SK-N-SH (cell line): ENCODE data around the gene AGMAT. TPM values are rescaled to one million over a fixed set of nuclear protein-coding genes. Genes with fewer than 3 reads are reported as not detected.

Experiments
- CTCF ChIA-PET: fragments of 300-600, 350-600 bp; formaldehyde crosslinking; extraction: SDS; loops from one replicate; lab custom pipeline; 2021; lab: Yijun Ruan, JAX
- POLR2A ChIA-PET: fragments of 350-600 bp; sonication (Branson Sonifier 250); formaldehyde crosslinking; extraction: SDS; loops from one replicate; lab custom pipeline; 2020; ENCODE audit warnings: antibody characterized with exemption, inconsistent platforms; lab: Yijun Ruan, JAX
- DNase-seq: peaks from one replicate; pipeline ENCODE4 v3.0.0; 2012
- H2AFZ ChIP-seq: fragments of 200-600 bp; sonication (generic); 2 replicates; pipeline ENCODE4 v1.8.1; 2016; ENCODE audit warnings: antibody characterized with exemption, mild to moderate bottlenecking, low read depth
- H3F3A ChIP-seq: fragments of 200-600 bp; sonication (generic); replicated peaks from 2 replicates; pipeline ENCODE3; 2016; ENCODE audit warnings: antibody characterized with exemption, mild to moderate bottlenecking; ENCODE audit not compliant: insufficient read depth
- H3K27ac ChIP-seq, 2 experiments: fragments of 200-500 bp in 1 of 2; fragments of 200-600 bp in 1 of 2; sonication (Bioruptor generic) in 1 of 2; sonication (generic), shearing (Covaris generic) in 1 of 2; 2 replicates each; pipeline versions ENCODE4 v1.5.1 to v1.6.1; 2014 to 2016; ENCODE audit warnings: low read depth in 2 of 2, inconsistent platforms in 1 of 2, low read length in 1 of 2, mild to moderate bottlenecking in 1 of 2, mixed read lengths in 1 of 2
- H3K27me3 ChIP-seq: fragments of 200-600 bp; sonication (generic), shearing (Covaris generic); 2 replicates; pipeline ENCODE4 v1.6.1; 2016; ENCODE audit warnings: mixed run types; ENCODE audit not compliant: insufficient read depth
- H3K36me3 ChIP-seq, 2 experiments: fragments of 200-500 bp in 1 of 2; fragments of 200-600 bp in 1 of 2; sonication (Bioruptor generic) in 1 of 2; sonication (generic) in 1 of 2; replicated peaks in 1 of 2; 2 replicates each; pipeline versions ENCODE3 to v1.5.1; 2014 to 2016; ENCODE audit warnings: low read length in 1 of 2, mild to moderate bottlenecking in 1 of 2; ENCODE audit not compliant: insufficient read depth in 2 of 2, control insufficient read depth in 1 of 2
- H3K4me1 ChIP-seq, 2 experiments: fragments of 200-500 bp in 1 of 2; fragments of 200-600 bp in 1 of 2; sonication (Bioruptor generic) in 1 of 2; sonication (generic), shearing (Covaris generic) in 1 of 2; 2 replicates each; pipeline versions ENCODE4 v1.5.1 to v1.6.1; 2014 to 2016; ENCODE audit warnings: low read depth in 1 of 2, low read length in 1 of 2, mixed run types in 1 of 2; ENCODE audit not compliant: insufficient read depth in 2 of 2, control insufficient read depth in 1 of 2
- H3K4me2 ChIP-seq: fragments of 200-600 bp; sonication (generic), shearing (Covaris generic); 2 replicates; pipeline ENCODE4 v1.6.1; 2017; ENCODE audit warnings: mixed run types
- H3K4me3 ChIP-seq, 2 experiments: fragments of 200-500 bp in 1 of 2; fragments of 200-600 bp in 1 of 2; sonication (Bioruptor generic) in 1 of 2; sonication (generic), shearing (Covaris generic) in 1 of 2; 2 replicates each; pipeline versions ENCODE4 v1.5.1 to v1.8.1; 2014 to 2016; ENCODE audit warnings: low read depth in 2 of 2, inconsistent platforms in 1 of 2, low read length in 1 of 2, mild to moderate bottlenecking in 1 of 2, mixed read lengths in 1 of 2, moderate library complexity in 1 of 2
- H3K79me2 ChIP-seq: fragments of 200-600 bp; sonication (generic); 2 replicates; pipeline ENCODE4 v1.8.1; 2017; ENCODE audit warnings: mild to moderate bottlenecking; ENCODE audit not compliant: insufficient read depth
- H3K9ac ChIP-seq: fragments of 200-600 bp; sonication (generic); 2 replicates; pipeline ENCODE4 v1.6.1; 2017; ENCODE audit warnings: mixed run types
- H3K9me2 ChIP-seq: fragments of 200-600 bp; sonication (generic); 2 replicates; pipeline ENCODE4 v1.6.1; 2017; ENCODE audit warnings: mixed run types
- H3K9me3 ChIP-seq: fragments of 200-600 bp; sonication (generic); 2 replicates; pipeline ENCODE4 v1.6.1; 2017; ENCODE audit warnings: mixed run types, mild to moderate bottlenecking, moderate library complexity
- H4K20me1 ChIP-seq: fragments of 200-600 bp; sonication (generic); 2 replicates; pipeline ENCODE4 v1.6.1; 2017; ENCODE audit warnings: mild to moderate bottlenecking, mixed run types; ENCODE audit not compliant: insufficient read depth
- CHD2 ChIP-seq: fragments of 150-350 bp; IDR thresholded peaks from 2 replicates; pipeline ENCODE4 v1.6.1; 2018; ENCODE audit warnings: low read length; ENCODE audit not compliant: partially characterized antibody
- EP300 ChIP-seq, 2 experiments: IDR thresholded peaks; 2 replicates each; pipeline versions ENCODE4 v1.4.0 to v1.6.1; 2012; ENCODE audit warnings: borderline replicate concordance in 1 of 2, low read depth in 1 of 2, low read length in 1 of 2
- EZH2phosphoT487 ChIP-seq: fragments of 200-600 bp; sonication (generic); IDR thresholded peaks from 2 replicates; pipeline ENCODE4 v1.6.1; 2017; ENCODE audit warnings: low read depth, mixed run types, mild to moderate bottlenecking, antibody characterized with exemption, moderate library complexity, borderline replicate concordance
- FOXJ3 ChIP-seq: sonication (generic); formaldehyde crosslinking; IDR thresholded peaks from 2 replicates; pipeline ENCODE4 v1.5.1; 2020; ENCODE audit warnings: mild to moderate bottlenecking, missing genetic modification reagents
- FOXM1 ChIP-seq: IDR thresholded peaks from 2 replicates; pipeline ENCODE4 v1.4.0; 2012; ENCODE audit warnings: low read depth, mild to moderate bottlenecking
- GABPA ChIP-seq: IDR thresholded peaks from 2 replicates; pipeline ENCODE4 v1.4.0; 2012; ENCODE audit warnings: low read depth, mild to moderate bottlenecking
- JUND ChIP-seq: IDR thresholded peaks from 2 replicates; pipeline ENCODE4 v1.4.0; 2012
- MEF2A ChIP-seq: IDR thresholded peaks from 2 replicates; pipeline ENCODE4 v1.4.0; 2012; ENCODE audit warnings: low read depth, borderline replicate concordance
- MXI1 ChIP-seq: IDR thresholded peaks from 2 replicates; pipeline ENCODE4 v1.6.1; 2012; ENCODE audit warnings: mild to moderate bottlenecking, low read depth, low read length, improper control_type of control experiment
- NFIC ChIP-seq: IDR thresholded peaks from 2 replicates; pipeline ENCODE4 v1.4.0; 2012; ENCODE audit warnings: borderline replicate concordance
- NRF1 ChIP-seq: IDR thresholded peaks from 2 replicates; pipeline ENCODE4 v1.6.1; 2012; ENCODE audit warnings: low read depth, mild to moderate bottlenecking, low read length
- POLR2AphosphoS5 ChIP-seq: IDR thresholded peaks from 2 replicates; pipeline ENCODE4 v1.6.1; 2012; ENCODE audit warnings: low read depth, low read length
- RAD21 ChIP-seq: IDR thresholded peaks from 2 replicates; pipeline ENCODE4 v1.6.1; 2012; ENCODE audit warnings: mild to moderate bottlenecking, low read length
- RCOR1 ChIP-seq: fragments of 150-350 bp; IDR thresholded peaks from 2 replicates; pipeline ENCODE4 v1.6.1; 2017; ENCODE audit warnings: antibody characterized with exemption, low read length
- RFX5 ChIP-seq: IDR thresholded peaks from 2 replicates; pipeline ENCODE4 v1.6.1; 2012; ENCODE audit warnings: mild to moderate bottlenecking, improper control_type of control experiment, low read length
- RXRA ChIP-seq: IDR thresholded peaks from 2 replicates; pipeline ENCODE4 v1.4.0; 2012; ENCODE audit warnings: low read depth, mild to moderate bottlenecking, borderline replicate concordance
- SIN3A ChIP-seq: IDR thresholded peaks from 2 replicates; pipeline ENCODE4 v1.6.1; 2012; ENCODE audit warnings: low read depth, mild to moderate bottlenecking, low read length, moderate library complexity, borderline replicate concordance
- SMC3 ChIP-seq: IDR thresholded peaks from 2 replicates; pipeline ENCODE4 v1.6.1; 2012; ENCODE audit warnings: low read depth, low read length, improper control_type of control experiment
- TEAD4 ChIP-seq: IDR thresholded peaks from 2 replicates; pipeline ENCODE4 v1.4.0; 2012; ENCODE audit warnings: mild to moderate bottlenecking, borderline replicate concordance; ENCODE audit not compliant: insufficient read depth
- YY1 ChIP-seq: IDR thresholded peaks from 2 replicates; pipeline ENCODE4 v1.4.0; 2012; ENCODE audit warnings: low read depth, mild to moderate bottlenecking
- WGBS: methylation state at CpG from one replicate; pipeline ENCODE4 v1.1.6; 2017; ENCODE audit warnings: low lambda C conversion rate; 5-methylcytosine and 5-hydroxymethylcytosine counted together
- polyA plus RNA-seq, 3 experiments: library from polyadenylated mRNA; depleted of rRNA; stranded (reverse); fragments of >200 nt; gene quantifications; 2 replicates each; pipeline ENCODE4 v1.2.3, GENCODE V29; 2012
- TF ChIP-seq, protein P1 (sequence below): fragments of 200-600 bp; sonication (generic); IDR thresholded peaks from 2 replicates; pipeline ENCODE4 v1.6.1; 2017; ENCODE audit warnings: antibody characterized with exemption, mild to moderate bottlenecking, moderate library complexity
- TF ChIP-seq, protein P2 (sequence below): IDR thresholded peaks from 2 replicates; pipeline ENCODE4 v1.4.0; 2012; ENCODE audit warnings: low read depth, borderline replicate concordance
- TF ChIP-seq, protein P3 (sequence below): IDR thresholded peaks from 2 replicates; pipeline ENCODE4; 2012
- TF ChIP-seq, protein P4 (sequence below): IDR thresholded peaks from 2 replicates; pipeline ENCODE4 v1.4.0; 2012; ENCODE audit warnings: low read depth

The AGMAT gene
- polyA plus RNA-seq, 1 of the 3 experiments (the other 2 are of a cell fraction), result 0.66 TPM

DNA sequence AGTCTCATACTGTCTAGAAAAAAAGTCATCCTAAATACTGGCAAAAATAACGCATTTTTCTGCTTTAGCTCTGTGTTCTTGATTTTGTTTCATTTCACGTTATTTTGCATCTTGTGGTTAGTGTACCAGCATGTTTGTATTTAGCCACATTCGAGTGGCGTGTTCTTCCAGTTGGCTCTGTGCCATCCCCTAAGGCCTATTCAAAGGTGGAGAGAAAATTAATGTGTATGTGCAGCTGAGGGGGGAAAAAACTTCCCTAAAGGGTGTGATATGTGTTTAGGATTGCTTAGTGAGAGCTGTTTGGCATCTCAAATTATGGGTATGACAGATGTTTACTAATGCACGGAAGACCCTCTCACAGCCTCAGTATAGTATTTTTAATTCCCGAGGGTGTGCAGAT, 46.1 kb downstream of the AGMAT start:
- H3K27me3 ChIP-seq, result no peaks in the 10 kb centered on the region
- H3K4me2 ChIP-seq, result no peak overlapping the region
- no peaks in the 10 kb centered on the region for H4K20me1 ChIP-seq
- no peak overlapping the region for H2AFZ ChIP-seq
- H3K79me2 ChIP-seq, result peaks cover 4% of the 10 kb centered on the region
- H3K4me1 ChIP-seq, result 0 out of 4 replicates have a peak, but pooled peaks cover 0 to 2% of the 10 kb centered on the region in 2 experiments
- peaks cover 8% of the 10 kb centered on the region for H3F3A ChIP-seq
- H3K9me3 ChIP-seq, result no peaks in the 10 kb centered on the region
- ChIA-PET POLR2A (no interaction called here), CTCF (no interaction called here)
- TF ChIP-seq FOXM1 (no peak), NRF1 (no peak), TEAD4 (no peak), RFX5 (no peak), NFIC (no peak), EZH2phosphoT487 (no peak), RCOR1 (no peak), RXRA (no peak), POLR2AphosphoS5 (no peak), FOXJ3 (CRISPR knock-in tag) (no peak), MXI1 (no peak)
- TF ChIP-seq, protein P1, sequence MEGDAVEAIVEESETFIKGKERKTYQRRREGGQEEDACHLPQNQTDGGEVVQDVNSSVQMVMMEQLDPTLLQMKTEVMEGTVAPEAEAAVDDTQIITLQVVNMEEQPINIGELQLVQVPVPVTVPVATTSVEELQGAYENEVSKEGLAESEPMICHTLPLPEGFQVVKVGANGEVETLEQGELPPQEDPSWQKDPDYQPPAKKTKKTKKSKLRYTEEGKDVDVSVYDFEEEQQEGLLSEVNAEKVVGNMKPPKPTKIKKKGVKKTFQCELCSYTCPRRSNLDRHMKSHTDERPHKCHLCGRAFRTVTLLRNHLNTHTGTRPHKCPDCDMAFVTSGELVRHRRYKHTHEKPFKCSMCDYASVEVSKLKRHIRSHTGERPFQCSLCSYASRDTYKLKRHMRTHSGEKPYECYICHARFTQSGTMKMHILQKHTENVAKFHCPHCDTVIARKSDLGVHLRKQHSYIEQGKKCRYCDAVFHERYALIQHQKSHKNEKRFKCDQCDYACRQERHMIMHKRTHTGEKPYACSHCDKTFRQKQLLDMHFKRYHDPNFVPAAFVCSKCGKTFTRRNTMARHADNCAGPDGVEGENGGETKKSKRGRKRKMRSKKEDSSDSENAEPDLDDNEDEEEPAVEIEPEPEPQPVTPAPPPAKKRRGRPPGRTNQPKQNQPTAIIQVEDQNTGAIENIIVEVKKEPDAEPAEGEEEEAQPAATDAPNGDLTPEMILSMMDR, result no peak
- 85% methylated on average over 6 of the region's 6 CpGs for WGBS
- no peak overlapping the region for H3K9ac ChIP-seq
- no peak overlapping the region; a peak in 1 of 4 replicates for H3K27ac ChIP-seq
- H3K36me3 ChIP-seq, result peaks cover 32 to 54% of the 10 kb centered on the region in 2 experiments
- no peaks in the 10 kb centered on the region for H3K9me2 ChIP-seq
- no peak overlapping the region for H3K4me3 ChIP-seq
- no peak for DNase-seq

DNA sequence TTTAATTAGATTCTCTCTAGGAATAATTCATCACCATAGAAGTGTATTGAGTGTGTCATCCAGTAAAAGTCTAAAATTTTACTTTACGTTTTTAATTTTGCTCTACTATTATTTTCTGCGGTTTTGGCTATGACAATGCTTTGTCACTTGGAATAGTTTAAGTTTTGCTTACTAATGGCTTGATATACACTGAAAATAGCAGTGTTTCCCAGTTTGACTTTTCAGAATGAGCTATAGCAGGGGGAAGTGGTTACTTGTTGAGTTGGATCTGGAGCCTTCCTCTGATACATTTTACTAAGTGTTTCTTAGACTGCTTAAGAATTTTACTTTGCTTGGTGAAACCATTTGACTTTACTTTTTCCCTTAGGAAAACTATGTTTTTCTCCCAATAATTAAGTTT, 53.2 kb downstream of the AGMAT start:
- H2AFZ ChIP-seq, result no peak overlapping the region
- DNase-seq, result no peak
- no peak overlapping the region for H3K4me3 ChIP-seq
- no peaks in the 10 kb centered on the region; the same call in 1 of the 2 replicates for H4K20me1 ChIP-seq
- POLR2A ChIA-PET, result no interaction called here
- no peak overlapping the region for H3K4me2 ChIP-seq
- no peak for TF ChIP-seq SMC3
- no peak for TF ChIP-seq TEAD4
- TF ChIP-seq NRF1, result no peak
- TF ChIP-seq RCOR1, result no peak
- no peak for TF ChIP-seq POLR2AphosphoS5
- TF ChIP-seq YY1, result no peak
- no peak for TF ChIP-seq RAD21
- TF ChIP-seq, protein P2, sequence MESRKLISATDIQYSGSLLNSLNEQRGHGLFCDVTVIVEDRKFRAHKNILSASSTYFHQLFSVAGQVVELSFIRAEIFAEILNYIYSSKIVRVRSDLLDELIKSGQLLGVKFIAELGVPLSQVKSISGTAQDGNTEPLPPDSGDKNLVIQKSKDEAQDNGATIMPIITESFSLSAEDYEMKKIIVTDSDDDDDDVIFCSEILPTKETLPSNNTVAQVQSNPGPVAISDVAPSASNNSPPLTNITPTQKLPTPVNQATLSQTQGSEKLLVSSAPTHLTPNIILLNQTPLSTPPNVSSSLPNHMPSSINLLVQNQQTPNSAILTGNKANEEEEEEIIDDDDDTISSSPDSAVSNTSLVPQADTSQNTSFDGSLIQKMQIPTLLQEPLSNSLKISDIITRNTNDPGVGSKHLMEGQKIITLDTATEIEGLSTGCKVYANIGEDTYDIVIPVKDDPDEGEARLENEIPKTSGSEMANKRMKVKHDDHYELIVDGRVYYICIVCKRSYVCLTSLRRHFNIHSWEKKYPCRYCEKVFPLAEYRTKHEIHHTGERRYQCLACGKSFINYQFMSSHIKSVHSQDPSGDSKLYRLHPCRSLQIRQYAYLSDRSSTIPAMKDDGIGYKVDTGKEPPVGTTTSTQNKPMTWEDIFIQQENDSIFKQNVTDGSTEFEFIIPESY, result no peak
- no peak for TF ChIP-seq MEF2A
- TF ChIP-seq EP300 (IDR thresholded peaks at IDR 0.05; ENCODE audit: borderline replicate concordance in 1 of 2, low read depth in 1 of 2, low read length in 1 of 2), result no peak
- TF ChIP-seq MXI1, result no peak
- TF ChIP-seq, protein P3, sequence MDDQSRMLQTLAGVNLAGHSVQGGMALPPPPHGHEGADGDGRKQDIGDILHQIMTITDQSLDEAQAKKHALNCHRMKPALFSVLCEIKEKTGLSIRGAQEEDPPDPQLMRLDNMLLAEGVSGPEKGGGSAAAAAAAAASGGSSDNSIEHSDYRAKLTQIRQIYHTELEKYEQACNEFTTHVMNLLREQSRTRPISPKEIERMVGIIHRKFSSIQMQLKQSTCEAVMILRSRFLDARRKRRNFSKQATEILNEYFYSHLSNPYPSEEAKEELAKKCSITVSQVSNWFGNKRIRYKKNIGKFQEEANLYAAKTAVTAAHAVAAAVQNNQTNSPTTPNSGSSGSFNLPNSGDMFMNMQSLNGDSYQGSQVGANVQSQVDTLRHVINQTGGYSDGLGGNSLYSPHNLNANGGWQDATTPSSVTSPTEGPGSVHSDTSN, result no peak
- TF ChIP-seq JUND, result no peak
- TF ChIP-seq, protein P4, sequence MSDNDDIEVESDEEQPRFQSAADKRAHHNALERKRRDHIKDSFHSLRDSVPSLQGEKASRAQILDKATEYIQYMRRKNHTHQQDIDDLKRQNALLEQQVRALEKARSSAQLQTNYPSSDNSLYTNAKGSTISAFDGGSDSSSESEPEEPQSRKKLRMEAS, result no peak
- no peak for TF ChIP-seq GABPA
- TF ChIP-seq CHD2, result no peak
- TF ChIP-seq SIN3A, result no peak
- TF ChIP-seq, all 33 proteins: peak for 0
- Histone ChIP-seq H3K27me3 (no peaks in the 10 kb centered on the region), H3K9me3 (no peaks in the 10 kb centered on the region), H3K36me3 (peaks cover 32 to 38% of the 10 kb centered on the region in 2 experiments), H3F3A (peaks cover 15% of the 10 kb centered on the region), H3K79me2 (peaks cover 44% of the 10 kb centered on the region), H3K27ac (no peak overlapping the region), H3K4me1 (peaks cover 4 to 6% of the 10 kb centered on the region in 2 experiments), H3K9ac (no peak overlapping the region), H3K9me2 (no peaks in the 10 kb centered on the region)
- CTCF ChIA-PET, result no interaction called here
- WGBS, result 90% methylated on average over 2 of the region's 2 CpGs
